ENCODE data around the gene SH3RF3.

- TF ChIP-seq, protein P1, sequence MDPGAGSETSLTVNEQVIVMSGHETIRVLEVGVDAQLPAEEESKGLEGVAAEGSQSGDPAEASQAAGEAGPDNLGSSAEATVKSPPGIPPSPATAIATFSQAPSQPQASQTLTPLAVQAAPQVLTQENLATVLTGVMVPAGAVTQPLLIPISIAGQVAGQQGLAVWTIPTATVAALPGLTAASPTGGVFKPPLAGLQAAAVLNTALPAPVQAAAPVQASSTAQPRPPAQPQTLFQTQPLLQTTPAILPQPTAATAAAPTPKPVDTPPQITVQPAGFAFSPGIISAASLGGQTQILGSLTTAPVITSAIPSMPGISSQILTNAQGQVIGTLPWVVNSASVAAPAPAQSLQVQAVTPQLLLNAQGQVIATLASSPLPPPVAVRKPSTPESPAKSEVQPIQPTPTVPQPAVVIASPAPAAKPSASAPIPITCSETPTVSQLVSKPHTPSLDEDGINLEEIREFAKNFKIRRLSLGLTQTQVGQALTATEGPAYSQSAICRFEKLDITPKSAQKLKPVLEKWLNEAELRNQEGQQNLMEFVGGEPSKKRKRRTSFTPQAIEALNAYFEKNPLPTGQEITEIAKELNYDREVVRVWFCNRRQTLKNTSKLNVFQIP (CRISPR knock-in tag; IDR thresholded peaks at IDR 0.05; ENCODE audit: borderline replicate concordance, low read depth) = no peak
- TF ChIP-seq TOX (CRISPR knock-in tag; IDR thresholded peaks at IDR 0.05; ENCODE audit: borderline replicate concordance) = no peak
- TF ChIP-seq RARB (CRISPR knock-in tag; IDR thresholded peaks at IDR 0.05) = no peak
- TF ChIP-seq, protein P2, sequence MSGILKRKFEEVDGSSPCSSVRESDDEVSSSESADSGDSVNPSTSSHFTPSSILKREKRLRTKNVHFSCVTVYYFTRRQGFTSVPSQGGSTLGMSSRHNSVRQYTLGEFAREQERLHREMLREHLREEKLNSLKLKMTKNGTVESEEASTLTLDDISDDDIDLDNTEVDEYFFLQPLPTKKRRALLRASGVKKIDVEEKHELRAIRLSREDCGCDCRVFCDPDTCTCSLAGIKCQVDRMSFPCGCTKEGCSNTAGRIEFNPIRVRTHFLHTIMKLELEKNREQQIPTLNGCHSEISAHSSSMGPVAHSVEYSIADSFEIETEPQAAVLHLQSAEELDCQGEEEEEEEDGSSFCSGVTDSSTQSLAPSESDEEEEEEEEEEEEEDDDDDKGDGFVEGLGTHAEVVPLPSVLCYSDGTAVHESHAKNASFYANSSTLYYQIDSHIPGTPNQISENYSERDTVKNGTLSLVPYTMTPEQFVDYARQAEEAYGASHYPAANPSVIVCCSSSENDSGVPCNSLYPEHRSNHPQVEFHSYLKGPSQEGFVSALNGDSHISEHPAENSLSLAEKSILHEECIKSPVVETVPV (CRISPR knock-in tag; IDR thresholded peaks at IDR 0.05) = no peak
- TF ChIP-seq, protein P3, sequence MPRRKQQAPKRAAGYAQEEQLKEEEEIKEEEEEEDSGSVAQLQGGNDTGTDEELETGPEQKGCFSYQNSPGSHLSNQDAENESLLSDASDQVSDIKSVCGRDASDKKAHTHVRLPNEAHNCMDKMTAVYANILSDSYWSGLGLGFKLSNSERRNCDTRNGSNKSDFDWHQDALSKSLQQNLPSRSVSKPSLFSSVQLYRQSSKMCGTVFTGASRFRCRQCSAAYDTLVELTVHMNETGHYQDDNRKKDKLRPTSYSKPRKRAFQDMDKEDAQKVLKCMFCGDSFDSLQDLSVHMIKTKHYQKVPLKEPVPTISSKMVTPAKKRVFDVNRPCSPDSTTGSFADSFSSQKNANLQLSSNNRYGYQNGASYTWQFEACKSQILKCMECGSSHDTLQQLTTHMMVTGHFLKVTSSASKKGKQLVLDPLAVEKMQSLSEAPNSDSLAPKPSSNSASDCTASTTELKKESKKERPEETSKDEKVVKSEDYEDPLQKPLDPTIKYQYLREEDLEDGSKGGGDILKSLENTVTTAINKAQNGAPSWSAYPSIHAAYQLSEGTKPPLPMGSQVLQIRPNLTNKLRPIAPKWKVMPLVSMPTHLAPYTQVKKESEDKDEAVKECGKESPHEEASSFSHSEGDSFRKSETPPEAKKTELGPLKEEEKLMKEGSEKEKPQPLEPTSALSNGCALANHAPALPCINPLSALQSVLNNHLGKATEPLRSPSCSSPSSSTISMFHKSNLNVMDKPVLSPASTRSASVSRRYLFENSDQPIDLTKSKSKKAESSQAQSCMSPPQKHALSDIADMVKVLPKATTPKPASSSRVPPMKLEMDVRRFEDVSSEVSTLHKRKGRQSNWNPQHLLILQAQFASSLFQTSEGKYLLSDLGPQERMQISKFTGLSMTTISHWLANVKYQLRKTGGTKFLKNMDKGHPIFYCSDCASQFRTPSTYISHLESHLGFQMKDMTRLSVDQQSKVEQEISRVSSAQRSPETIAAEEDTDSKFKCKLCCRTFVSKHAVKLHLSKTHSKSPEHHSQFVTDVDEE (CRISPR knock-in tag; IDR thresholded peaks at IDR 0.05) = no peak
- no peak for TF ChIP-seq ZFP30 (CRISPR knock-in tag; IDR thresholded peaks at IDR 0.05)
- no peak for TF ChIP-seq TCF4 (CRISPR knock-in tag; IDR thresholded peaks at IDR 0.05; ENCODE audit: borderline replicate concordance)
- no peak for TF ChIP-seq ISL1 (CRISPR knock-in tag; IDR thresholded peaks at IDR 0.05)
- TF ChIP-seq ZNF565 (CRISPR knock-in tag; conservative IDR thresholded peaks at IDR 0.05; ENCODE audit: low read depth) = no peak
- TF ChIP-seq, protein P4, sequence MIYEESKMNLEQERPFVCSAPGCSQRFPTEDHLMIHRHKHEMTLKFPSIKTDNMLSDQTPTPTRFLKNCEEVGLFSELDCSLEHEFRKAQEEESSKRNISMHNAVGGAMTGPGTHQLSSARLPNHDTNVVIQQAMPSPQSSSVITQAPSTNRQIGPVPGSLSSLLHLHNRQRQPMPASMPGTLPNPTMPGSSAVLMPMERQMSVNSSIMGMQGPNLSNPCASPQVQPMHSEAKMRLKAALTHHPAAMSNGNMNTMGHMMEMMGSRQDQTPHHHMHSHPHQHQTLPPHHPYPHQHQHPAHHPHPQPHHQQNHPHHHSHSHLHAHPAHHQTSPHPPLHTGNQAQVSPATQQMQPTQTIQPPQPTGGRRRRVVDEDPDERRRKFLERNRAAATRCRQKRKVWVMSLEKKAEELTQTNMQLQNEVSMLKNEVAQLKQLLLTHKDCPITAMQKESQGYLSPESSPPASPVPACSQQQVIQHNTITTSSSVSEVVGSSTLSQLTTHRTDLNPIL (CRISPR knock-in tag; IDR thresholded peaks at IDR 0.05; ENCODE audit: low read depth) = no peak
- no peak for TF ChIP-seq ZFP3 (CRISPR knock-in tag; IDR thresholded peaks at IDR 0.05)
- TF ChIP-seq PATZ1 (CRISPR knock-in tag; IDR thresholded peaks at IDR 0.05; ENCODE audit: borderline replicate concordance) = no peak
- TF ChIP-seq ARNTL (CRISPR knock-in tag; IDR thresholded peaks at IDR 0.05; ENCODE audit: borderline replicate concordance, low read depth) = no peak
- no peak for TF ChIP-seq ZC3H10 (CRISPR knock-in tag; IDR thresholded peaks at IDR 0.05)
These were observed 110.7 kb downstream of the SH3RF3 start for GRCh38 chr2:109239720-109240119.

All from SK-N-SH treated with all-trans-retinoic acid at 6 μM for 48 hours (cell line).